NCI-H1092 (cell line): ENCODE data around the gene CD247.
A peak's percentile ranks its signal among the peaks of the same experiment; 100 is the strongest.

ENCODE experiments used
- DNase-seq: peaks from one replicate; lab custom pipeline; 2025; lab: John Stamatoyannopoulos, UW

Gene CD247

GRCh38 chr1:167439301-167439988 is 78.9 kb downstream of the CD247 start:
- peak; percentile 30 for DNase-seq

GRCh38 chr1:167438171-167439138 is 79.9 kb downstream of the CD247 start:
- DNase-seq = no peak

- no peak for DNase-seq
Observed at GRCh38 chr1:167435484-167435883, 82.8 kb downstream of the CD247 start.

- DNase-seq = no peak
Observed at GRCh38 chr1:167434306-167434705, 84.0 kb downstream of the CD247 start.

- no peak for DNase-seq
Observed at GRCh38 chr1:167433884-167434283, 84.4 kb downstream of the CD247 start.

DNA sequence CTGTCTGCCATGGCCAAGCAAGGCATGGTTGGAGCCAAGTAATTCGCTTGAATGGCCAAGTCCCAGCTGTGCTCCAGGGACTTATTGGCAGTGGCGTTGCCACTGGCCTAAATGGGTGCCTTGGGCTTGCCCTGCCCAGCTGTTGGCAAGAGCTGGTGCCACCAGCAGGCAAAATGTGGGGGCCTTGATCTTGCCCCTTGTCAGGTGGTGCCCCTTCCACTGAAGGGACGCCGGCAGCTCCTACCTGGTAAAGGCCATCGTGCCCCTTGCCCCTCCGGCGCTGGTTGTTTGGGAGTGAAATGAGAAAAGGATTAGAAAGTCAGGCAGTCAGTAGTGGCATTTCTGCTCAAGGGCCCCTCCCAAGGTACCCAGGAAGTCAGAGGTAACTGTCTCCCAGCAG is 85.5 kb downstream of the CD247 start:
- no peak for DNase-seq

GRCh38 chr1:167431909-167432650 is 86.2 kb downstream of the CD247 start:
- DNase-seq = no peak

DNA sequence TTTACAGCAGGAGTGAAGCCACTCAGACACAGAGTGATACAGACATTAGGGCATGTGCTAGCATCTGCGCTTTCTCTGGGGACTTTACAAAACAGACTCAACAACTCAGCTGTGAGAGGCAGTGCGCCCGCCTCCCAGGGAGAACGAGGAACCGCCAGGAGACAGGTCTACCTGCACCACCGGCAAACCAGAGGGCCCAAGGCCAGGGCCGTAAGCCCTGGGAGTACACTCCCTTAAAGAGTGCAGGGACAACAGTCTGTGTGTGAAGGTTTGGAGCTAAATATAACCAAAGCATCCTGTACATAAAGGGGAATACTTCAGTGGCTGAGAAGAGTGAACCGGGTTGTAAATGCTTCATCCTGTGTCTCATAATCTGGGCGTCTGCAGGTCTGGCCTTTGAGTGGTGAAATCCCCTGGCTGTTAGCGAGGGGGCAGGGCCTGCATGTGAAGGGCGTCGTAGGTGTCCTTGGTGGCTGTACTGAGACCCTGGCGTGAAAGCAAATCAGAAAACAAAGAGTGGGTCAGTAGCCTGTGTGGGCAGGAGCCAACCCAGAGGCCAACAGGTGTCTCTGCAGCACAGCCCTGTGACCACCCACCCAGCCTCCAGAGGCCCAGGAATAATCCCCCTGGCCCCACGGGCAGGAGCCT is 86.9 kb downstream of the CD247 start:
- no peak for DNase-seq

DNA sequence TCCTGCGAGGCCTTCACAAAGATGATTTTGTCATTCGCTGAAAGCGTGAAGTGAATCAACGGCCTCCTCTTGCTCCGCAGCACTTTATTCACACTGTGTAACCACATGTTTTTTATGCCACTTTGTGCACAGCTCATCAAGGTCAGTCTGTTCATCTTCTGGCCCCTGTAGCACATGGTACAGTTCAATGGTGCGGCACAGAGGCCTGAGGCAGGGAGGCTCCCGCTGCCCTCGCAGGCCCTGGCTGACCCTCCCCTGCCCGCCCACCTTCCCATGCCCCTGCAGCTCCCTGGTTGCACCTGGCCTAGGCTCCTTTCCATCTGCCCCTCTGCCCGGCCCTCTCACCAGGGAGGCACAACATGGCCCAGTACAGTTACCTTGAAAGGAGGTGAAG is 87.5 kb downstream of the CD247 start:
- DNase-seq = no peak

- no peak for DNase-seq
Observed at GRCh38 chr1:167430134-167430848, 88.0 kb downstream of the CD247 start.

DNA sequence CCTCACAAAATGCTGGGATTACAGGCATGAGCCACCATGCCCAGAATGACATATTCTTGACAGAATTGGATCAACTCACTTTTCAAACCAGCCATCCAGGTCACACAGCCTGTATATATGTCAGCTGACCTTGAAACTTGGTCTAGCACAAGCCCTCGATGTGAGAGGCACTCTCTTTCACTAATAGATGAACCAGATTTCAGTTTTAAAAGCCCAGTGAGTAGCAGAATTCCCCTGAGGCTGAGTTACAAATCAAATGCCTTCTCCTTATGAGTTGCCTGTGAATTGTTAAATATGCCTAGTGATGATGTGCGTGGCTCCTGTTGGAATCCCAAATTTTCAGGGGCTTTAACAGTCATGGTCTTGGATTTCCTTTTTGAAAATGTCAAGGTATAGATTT is 88.7 kb downstream of the CD247 start:
- DNase-seq = no peak

DNA sequence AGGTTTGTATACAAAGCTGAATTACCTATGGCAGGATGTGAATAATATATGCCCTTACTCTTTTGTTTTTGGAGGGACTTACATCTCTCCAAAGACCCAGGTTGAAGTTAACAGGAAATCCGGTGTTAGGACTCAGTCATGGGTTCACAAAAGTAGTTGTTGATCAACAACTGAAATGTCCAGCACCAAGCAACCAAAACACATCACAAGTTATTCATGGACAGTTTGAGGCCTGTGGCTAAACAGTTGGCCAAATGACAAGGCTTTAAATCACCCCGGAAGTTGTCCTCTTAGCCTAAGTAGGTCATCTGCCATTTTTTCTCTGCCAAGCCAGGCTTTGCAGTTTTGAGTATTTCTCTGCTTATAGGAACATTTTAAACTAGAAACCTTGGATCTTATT is 89.9 kb downstream of the CD247 start:
- no peak for DNase-seq

DNA sequence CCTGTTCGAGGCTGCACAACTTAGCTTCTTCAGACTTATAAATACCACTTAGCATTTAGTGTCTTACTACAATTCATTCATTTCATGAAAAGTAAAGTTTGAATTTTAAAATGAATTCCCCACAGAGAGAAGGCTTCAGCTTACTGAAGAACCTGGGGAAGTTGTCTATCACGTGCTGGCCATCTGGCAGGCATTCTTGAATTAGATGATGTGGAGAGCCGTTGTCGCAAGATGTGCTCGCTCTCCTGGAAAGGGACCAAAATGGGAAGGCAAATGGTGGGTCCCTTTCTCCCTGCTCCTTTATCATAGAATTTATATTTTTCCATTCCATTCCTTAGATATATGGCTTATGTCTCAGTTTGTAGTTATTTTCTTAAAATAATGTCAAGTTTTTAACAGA is 90.5 kb downstream of the CD247 start:
- no peak for DNase-seq

DNA sequence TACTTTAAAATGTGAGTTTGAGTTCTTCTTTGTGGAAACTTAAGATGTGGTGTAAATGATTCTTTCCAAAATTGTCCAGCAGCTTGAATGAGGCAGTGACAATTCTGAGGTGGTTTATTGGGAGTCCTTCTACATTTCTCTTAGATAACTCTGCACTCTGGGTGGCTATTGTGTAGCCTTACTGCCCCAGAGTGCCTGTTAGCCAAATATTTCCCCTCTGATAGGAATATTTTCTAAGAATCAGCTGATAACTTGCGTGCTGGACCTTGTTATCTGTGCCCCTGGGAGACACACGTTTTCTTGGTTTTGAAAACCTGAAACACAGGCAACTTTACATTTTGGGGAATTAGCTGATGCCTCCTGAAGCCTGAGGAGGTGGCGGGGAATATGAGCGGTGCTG is 91.6 kb downstream of the CD247 start:
- DNase-seq = no peak

- DNase-seq = no peak
Observed at GRCh38 chr1:167425482-167425881, 92.8 kb downstream of the CD247 start.

GRCh38 chr1:167423684-167424619 is 94.4 kb downstream of the CD247 start:
- no peak for DNase-seq

- DNase-seq = no peak
Observed at GRCh38 chr1:167420510-167420909, 97.8 kb downstream of the CD247 start.

DNA sequence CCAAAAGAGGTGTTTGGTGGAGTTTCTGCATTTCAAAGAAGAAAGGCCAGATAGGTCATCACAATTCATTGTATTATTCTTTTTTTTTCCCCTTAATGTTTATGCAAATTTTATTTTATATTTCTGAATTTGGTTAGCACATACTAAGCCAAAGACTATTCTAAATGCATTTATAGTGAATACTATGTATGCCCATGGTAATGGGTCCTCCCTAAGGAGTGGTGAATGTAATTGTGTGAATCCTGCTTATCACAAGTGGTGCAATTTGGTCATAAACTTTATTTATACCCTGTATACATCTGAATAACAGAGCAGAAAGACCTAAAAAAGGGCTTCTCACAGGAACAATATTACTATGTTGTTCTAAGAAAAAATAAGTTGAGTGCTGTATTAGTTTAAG is 99.1 kb downstream of the CD247 start:
- DNase-seq = no peak

GRCh38 chr1:167418391-167418790 is 99.9 kb downstream of the CD247 start:
- DNase-seq = no peak

- no peak for DNase-seq
Observed at GRCh38 chr1:167416506-167416905, 101.8 kb downstream of the CD247 start.
